HepG2 (cell line): ENCODE results near the gene CACNA1H. TPM values are rescaled to one million over a fixed set of nuclear protein-coding genes. Genes with fewer than 3 reads are reported as not detected.

Source experiments
- ATAC-seq: fragments of 200-7000 bp; cut with Tn5 transposase; 3 replicates; pipeline ENCODE4 v1.9.1; 2020; ENCODE audit warnings: mild to moderate bottlenecking, moderate library complexity
- BruUV-seq: library from RNA; stranded (reverse); fragments of 400-500 nt; replicated peaks from 2 replicates; lab custom pipeline; 2021; lab: Mats Ljungman, UMichigan
- CTCF ChIA-PET: fragments of 300-600 bp; formaldehyde crosslinking; extraction: SDS; loops from one replicate; lab custom pipeline; 2021; ENCODE audit warnings: low total read pairs, inconsistent platforms, low intra/inter-chr PET ratio; lab: Yijun Ruan, JAX
- POLR2A ChIA-PET: fragments of 350-600 bp; sonication (Branson Sonifier 250); formaldehyde crosslinking; loops from one replicate; lab custom pipeline; 2020; ENCODE audit warnings: antibody characterized with exemption, inconsistent platforms; lab: Yijun Ruan, JAX
- DNase-seq: peaks from one replicate; pipeline ENCODE4 v3.0.0-alpha.2; 2015; ENCODE audit warnings: low spot score
- FAIRE-seq: peaks from 3 replicates; lab custom pipeline; 2011; peaks lifted over from hg19 to GRCh38; lab: Jason Lieb, UNC
- H2AFZ ChIP-seq: one replicate; pipeline ENCODE4 v1.6.1; 2011; ENCODE audit warnings: low read length, inconsistent platforms
- H3K27ac ChIP-seq: fragments of 300-600 bp; 3 replicates; pipeline ENCODE4 v1.8.0; 2011; ENCODE audit warnings: mixed run types, mild to moderate bottlenecking, mixed read lengths, low read length, inconsistent platforms; ENCODE audit not compliant: insufficient read depth; ENCODE audit errors: extremely low read length
- H3K27me3 ChIP-seq, 2 experiments: fragments of 200-600 bp in 1 of 2; 2 replicates in 1 of 2; 3 replicates in 1 of 2; pipeline versions ENCODE4 v1.6.0 to v1.8.0; 2011; ENCODE audit warnings: low read length in 2 of 2, mild to moderate bottlenecking in 2 of 2, moderate library complexity in 2 of 2, inconsistent platforms in 1 of 2; ENCODE audit not compliant: insufficient read depth in 2 of 2, control insufficient read depth in 1 of 2
- H3K36me3 ChIP-seq, 2 experiments: fragments of 200-600 bp in 1 of 2; replicated peaks in 1 of 2; 2 replicates in 1 of 2; 3 replicates in 1 of 2; pipeline versions ENCODE4 v1.5.1 to v1.8.0; 2011; ENCODE audit warnings: low read length in 2 of 2, inconsistent platforms in 1 of 2; ENCODE audit not compliant: insufficient read depth in 2 of 2, control insufficient read depth in 1 of 2
- H3K4me1 ChIP-seq: 2 replicates; pipeline ENCODE4 v1.5.1; 2012; ENCODE audit warnings: low read length, inconsistent platforms; ENCODE audit not compliant: insufficient read depth
- H3K4me2 ChIP-seq: 2 replicates; pipeline ENCODE4 v1.6.0; 2011; ENCODE audit warnings: low read depth, low read length, inconsistent platforms
- H3K4me3 ChIP-seq, 3 experiments: fragments of 200-600 bp in 1 of 3; sonication (generic), shearing (Covaris generic) in 1 of 3; replicated peaks in 1 of 3; 2 replicates each; pipeline ENCODE4 v1.5.1; 2011 to 2016; ENCODE audit warnings: low read length in 3 of 3, inconsistent platforms in 2 of 3, low read depth in 2 of 3, mild to moderate bottlenecking in 2 of 3, control low read depth in 1 of 3, mixed read lengths in 1 of 3; ENCODE audit not compliant: insufficient read depth in 1 of 3
- H3K79me2 ChIP-seq: one replicate; pipeline ENCODE4 v1.6.1; 2011; ENCODE audit warnings: low read length, inconsistent platforms; ENCODE audit not compliant: insufficient read depth
- H3K9ac ChIP-seq: 2 replicates; pipeline ENCODE4 v1.6.0; 2011; ENCODE audit warnings: mild to moderate bottlenecking, low read depth, low read length, inconsistent platforms; ENCODE audit not compliant: insufficient read depth
- H3K9me3 ChIP-seq: 2 replicates; pipeline ENCODE4 v1.5.1; 2012; ENCODE audit warnings: mild to moderate bottlenecking, low read length
- H4K20me1 ChIP-seq: 2 replicates; pipeline ENCODE4 v1.6.0; 2011; ENCODE audit warnings: inconsistent platforms, mild to moderate bottlenecking, low read length, moderate library complexity; ENCODE audit not compliant: insufficient read depth
- BCL6 ChIP-seq: IDR thresholded peaks from 2 replicates; pipeline ENCODE4 v1.6.1; 2016; ENCODE audit warnings: missing genetic modification reagents, missing compliant biosample characterization
- EZH2 ChIP-seq: conservative IDR thresholded peaks from 2 replicates; pipeline ENCODE4 v1.6.1; 2012; ENCODE audit warnings: mild to moderate bottlenecking, low read depth, low read length, moderate library complexity
- ZFP36L1 ChIP-seq: sonication (generic); formaldehyde crosslinking; IDR thresholded peaks from 2 replicates; pipeline ENCODE4 v1.8.0; 2022; ENCODE audit warnings: mild to moderate bottlenecking, missing genetic modification reagents, moderate library complexity
- ZNF335 ChIP-seq: sonication (generic); formaldehyde crosslinking; IDR thresholded peaks from 2 replicates; pipeline ENCODE4 v1.4.0; 2020; ENCODE audit warnings: missing genetic modification reagents
- WGBS: methylation state at CpG from one replicate; pipeline ENCODE4 v1.1.6; 2017; ENCODE audit warnings: low lambda C conversion rate; 5-methylcytosine and 5-hydroxymethylcytosine counted together
- in situ Hi-C: cut with HindIII; loops from 2 replicates; pipeline ENCODE4 v1.10.0; 2017; ENCODE audit warnings: low pct_unique_long_range_greater_than_20kb; ENCODE audit not compliant: extremely low pct_ligation_motif_present
- intact Hi-C: fragments of 100-400 bp; cut with micrococcal nuclease; formaldehyde crosslinking; loops from one replicate; pipeline ENCODE4 v1.10.0; 2022; ENCODE audit not compliant: unreplicated experiment
- polyA plus RNA-seq, 8 experiments: library from polyadenylated mRNA; depleted of rRNA in 3 of 8; stranded (reverse) in 7 of 8; unstranded in 1 of 8; fragments of >200 nt; fragmentation: Illumina TruSeq in 4 of 8; extraction: Trizol in 4 of 8; gene quantifications; 2 replicates each; pipeline versions ENCODE4 v1.2.1 to v1.2.3, GENCODE V29; 2011 to 2016; ENCODE audit warnings: low read depth in 4 of 8, missing spikeins in 1 of 8, mixed read lengths in 1 of 8; ENCODE audit not compliant: insufficient read depth in 1 of 8
- total RNA-seq, 5 experiments: library from RNA; depleted of rRNA; stranded (reverse); fragments of >200 nt; fragmentation: Illumina TruSeq; extraction: Trizol; gene quantifications; 2 replicates each; pipeline ENCODE4 v1.2.3, GENCODE V29; 2016; ENCODE audit warnings: low read depth in 1 of 5
- TF ChIP-seq, protein P1 (sequence below), 2 experiments: fragments of 450-650 bp in 1 of 2; sonication (generic) in 1 of 2; formaldehyde crosslinking; IDR thresholded peaks; 2 replicates each; pipeline versions ENCODE4 v1.5.0 to v1.8.0; 2020 to 2022; ENCODE audit warnings: mild to moderate bottlenecking in 1 of 2, missing genetic modification reagents in 1 of 2

Gene CACNA1H
- total and polyA plus RNA-seq, 2 of the 13 experiments (the other 11 are each of a cell fraction or from before 2014, with no cell fraction given) = 0.40 to 1.8 TPM

DNA sequence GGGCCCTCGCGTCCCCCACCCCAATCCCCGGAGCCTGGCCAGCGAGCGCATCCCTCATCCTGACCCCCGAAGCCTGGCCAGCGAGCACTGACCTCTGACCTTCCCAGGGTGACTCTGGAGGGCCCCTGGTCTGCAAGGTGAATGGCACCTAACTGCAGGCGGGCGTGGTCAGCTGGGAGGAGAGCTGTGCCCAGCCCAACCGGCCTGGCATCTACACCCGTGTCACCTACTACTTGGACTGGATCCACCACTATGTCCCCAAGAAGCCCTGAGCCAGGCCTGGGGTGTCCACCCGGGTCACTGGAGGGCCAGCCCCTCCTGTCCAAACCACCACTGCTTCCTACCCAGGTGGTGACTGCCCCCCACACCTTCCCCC is 105.3 kb downstream of the CACNA1H start:
- no TSS peak for BruUV-seq
- 22% methylated on average over 3 of the region's 12 CpGs for WGBS
- DNase-seq = no peak
- ChIA-PET POLR2A (no interaction called here), CTCF (no interaction called here)
- H3K4me2 ChIP-seq = no peak overlapping the region
- TF ChIP-seq ZNF335 (no peak), BCL6 (CRISPR knock-in tag) (no peak)
- no peaks in the 10 kb centered on the region for H3K79me2 ChIP-seq
- no peaks in the 10 kb centered on the region for H3K4me1 ChIP-seq
- H2AFZ ChIP-seq = no peak overlapping the region
- H3K27me3 ChIP-seq = peaks cover 21 to 62% of the 10 kb centered on the region in 2 experiments; a peak in 4 of 5 replicates
- H3K4me3 ChIP-seq = no peak overlapping the region
- intact Hi-C loops (no loop called here), in situ Hi-C loops (no loop called here)
- H3K9ac ChIP-seq = no peak overlapping the region
- H3K27ac ChIP-seq = no peak overlapping the region
- no peaks in the 10 kb centered on the region for H3K36me3 ChIP-seq
- no peaks in the 10 kb centered on the region for H4K20me1 ChIP-seq
- no peak for ATAC-seq
- FAIRE-seq = no peak
- H3K9me3 ChIP-seq = no peaks in the 10 kb centered on the region

DNA sequence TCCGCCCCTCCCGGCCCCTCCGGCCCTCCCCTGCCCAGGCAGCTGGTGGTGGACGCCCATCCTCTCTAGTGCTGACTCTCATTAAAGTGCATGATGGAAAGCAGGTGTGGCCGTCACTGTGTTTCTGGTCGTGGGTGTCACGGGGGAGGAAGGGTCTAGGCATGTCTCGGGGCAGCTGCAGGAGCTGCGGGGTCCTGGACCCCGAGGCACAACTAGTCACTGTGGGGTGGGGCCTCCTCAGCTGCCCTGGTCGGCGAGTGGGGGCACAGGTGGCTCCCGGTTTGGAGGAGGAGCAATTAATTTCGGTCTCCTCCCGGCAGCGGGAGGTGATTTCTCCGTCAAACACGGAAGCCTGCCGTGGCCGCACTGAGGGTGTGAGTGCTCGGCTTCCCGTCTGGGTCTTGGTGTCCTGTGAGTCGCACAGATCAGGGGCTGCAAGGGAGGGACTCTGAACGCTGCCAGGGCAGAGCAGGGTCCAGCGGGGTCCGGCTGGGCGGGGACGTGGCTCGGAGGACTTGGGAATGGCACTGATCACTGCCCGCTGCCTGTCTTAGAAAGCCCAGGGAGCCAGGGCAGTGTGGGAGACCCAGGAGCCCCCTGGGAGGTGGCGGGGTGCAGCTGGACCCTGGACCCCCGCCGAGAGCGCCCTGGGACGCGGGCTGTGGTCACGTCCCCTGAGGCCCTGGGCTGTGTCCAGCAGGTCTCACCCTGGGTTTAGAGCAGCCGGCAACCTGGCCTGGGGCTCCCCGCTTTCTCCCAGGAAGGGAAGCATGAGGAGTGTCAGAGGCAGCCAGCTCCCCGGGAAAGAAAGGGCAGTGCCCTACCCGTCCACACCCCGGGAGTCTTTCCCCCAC is 106.2 kb downstream of the CACNA1H start:
- WGBS = 8% methylated on average over 8 of the region's 42 CpGs
- H3K4me3 ChIP-seq = peak overlapping the region in 1 of 3 experiments; percentile 37; a peak in 1 of 6 replicates
- POLR2A ChIA-PET = no interaction called here

More for the DNA sequence above, 106.2 kb downstream of the CACNA1H start:
- in situ Hi-C loops (no loop called here), intact Hi-C loops (no loop called here)
- TF ChIP-seq, protein P1, sequence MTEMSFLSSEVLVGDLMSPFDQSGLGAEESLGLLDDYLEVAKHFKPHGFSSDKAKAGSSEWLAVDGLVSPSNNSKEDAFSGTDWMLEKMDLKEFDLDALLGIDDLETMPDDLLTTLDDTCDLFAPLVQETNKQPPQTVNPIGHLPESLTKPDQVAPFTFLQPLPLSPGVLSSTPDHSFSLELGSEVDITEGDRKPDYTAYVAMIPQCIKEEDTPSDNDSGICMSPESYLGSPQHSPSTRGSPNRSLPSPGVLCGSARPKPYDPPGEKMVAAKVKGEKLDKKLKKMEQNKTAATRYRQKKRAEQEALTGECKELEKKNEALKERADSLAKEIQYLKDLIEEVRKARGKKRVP (CRISPR knock-in tag; IDR thresholded peaks at IDR 0.05) = no peak
- TF ChIP-seq ZFP36L1 (CRISPR knock-in tag) (no peak), EZH2 (peak; percentile 82; the same call in 1 of the 2 replicates)
- BruUV-seq = no TSS peak
- H3K27ac ChIP-seq = no peak overlapping the region
- no peaks in the 10 kb centered on the region for H3K4me1 ChIP-seq
- H3K27me3 ChIP-seq = peaks cover 21 to 68% of the 10 kb centered on the region in 2 experiments; a peak in 4 of 5 replicates
- H3K36me3 ChIP-seq = no peaks in the 10 kb centered on the region
- no peaks in the 10 kb centered on the region for H3K79me2 ChIP-seq
- FAIRE-seq (no peak), DNase-seq (no peak), ATAC-seq (no peak; the same call in 2 of the 3 replicates)
- H4K20me1 ChIP-seq = no peaks in the 10 kb centered on the region
- H2AFZ ChIP-seq = no peak overlapping the region
- H3K4me2 ChIP-seq = no peak overlapping the region; the same call in 1 of the 2 replicates
- H3K9ac ChIP-seq = no peak overlapping the region
- CTCF ChIA-PET = no interaction called here
- no peaks in the 10 kb centered on the region for H3K9me3 ChIP-seq
